Liver (tissue), 9 donors: ENCODE results near the gene DDX4. TPM values are rescaled to one million over a fixed set of nuclear protein-coding genes. Genes with fewer than 3 reads are reported as not detected.

Experiments
- DNase-seq: peaks from one replicate; pipeline ENCODE4 v3.0.0-alpha.2; 2017; ENCODE audit warnings: low spot score
- H3K27ac ChIP-seq, 2 donors: one replicate each; pipeline ENCODE4 v1.7.0; 2013; ENCODE audit warnings: inconsistent platforms in 2 of 2, low read length in 2 of 2, control low read depth in 1 of 2, low read depth in 1 of 2, mild to moderate bottlenecking in 1 of 2
- H3K27me3 ChIP-seq, 4 donors: one replicate each; pipeline versions ENCODE4 v1.6.1 to v1.7.0; 2013; ENCODE audit warnings: low read length in 3 of 4, inconsistent platforms in 1 of 4, mild to moderate bottlenecking in 1 of 4, moderate library complexity in 1 of 4; ENCODE audit not compliant: control insufficient read depth in 4 of 4, insufficient read depth in 4 of 4
- H3K36me3 ChIP-seq, 4 donors: one replicate each; pipeline versions ENCODE4 v1.6.1 to v1.7.0; 2013; ENCODE audit warnings: low read length in 3 of 4, mild to moderate bottlenecking in 3 of 4, low read depth in 1 of 4, moderate library complexity in 1 of 4; ENCODE audit not compliant: control insufficient read depth in 4 of 4, insufficient read depth in 3 of 4
- H3K4me1 ChIP-seq, 4 donors: one replicate each; pipeline versions ENCODE4 v1.6.1 to v1.7.0; 2013; ENCODE audit warnings: low read length in 3 of 4, mild to moderate bottlenecking in 3 of 4, moderate library complexity in 1 of 4; ENCODE audit not compliant: control insufficient read depth in 4 of 4, insufficient read depth in 4 of 4
- H3K4me3 ChIP-seq, 3 donors: one replicate each; pipeline versions ENCODE4 v1.6.1 to v1.7.0; 2013; ENCODE audit warnings: low read length in 3 of 3, control low read depth in 1 of 3, low read depth in 1 of 3, mild to moderate bottlenecking in 1 of 3
- H3K9ac ChIP-seq, 2 donors: one replicate each; pipeline ENCODE4 v1.7.0; 2013; ENCODE audit warnings: low read length in 2 of 2, mild to moderate bottlenecking in 2 of 2, moderate library complexity in 2 of 2, control low read depth in 1 of 2, low read depth in 1 of 2
- H3K9me3 ChIP-seq, 4 donors: one replicate each; pipeline versions ENCODE4 v1.6.1 to v1.7.0; 2013; ENCODE audit warnings: low read length in 3 of 4; ENCODE audit not compliant: control insufficient read depth in 4 of 4
- EGR1 ChIP-seq, 2 donors: IDR thresholded peaks; 2 replicates each; pipeline ENCODE4 v1.6.1; 2016 to 2018; ENCODE audit warnings: antibody characterized with exemption in 2 of 2, low read depth in 2 of 2
- FOXA1 ChIP-seq: IDR thresholded peaks from 2 replicates; pipeline ENCODE4 v1.6.1; 2016; ENCODE audit warnings: antibody characterized with exemption
- FOXA2 ChIP-seq: IDR thresholded peaks from 2 replicates; pipeline ENCODE4 v1.6.1; 2016; ENCODE audit warnings: antibody characterized with exemption
- GABPA ChIP-seq, 2 donors: IDR thresholded peaks in 1 of 2; conservative IDR thresholded peaks in 1 of 2; 2 replicates each; pipeline ENCODE4 v1.6.1; 2016; ENCODE audit warnings: antibody characterized with exemption in 2 of 2, mild to moderate bottlenecking in 1 of 2, moderate library complexity in 1 of 2
- HNF4A ChIP-seq, 2 donors: conservative IDR thresholded peaks; 2 replicates each; pipeline ENCODE4 v1.6.1; 2016; ENCODE audit warnings: antibody characterized with exemption in 2 of 2, mild to moderate bottlenecking in 2 of 2
- JUND ChIP-seq, 2 donors: IDR thresholded peaks; 2 replicates each; pipeline ENCODE4 v1.6.1; 2016; ENCODE audit warnings: antibody characterized with exemption in 2 of 2
- NR2F2 ChIP-seq: IDR thresholded peaks from 2 replicates; pipeline ENCODE4 v1.6.1; 2016; ENCODE audit warnings: antibody characterized with exemption
- RAD21 ChIP-seq, 2 donors: IDR thresholded peaks; 2 replicates each; pipeline ENCODE4 v1.6.1; 2016; ENCODE audit warnings: antibody characterized with exemption in 2 of 2, mild to moderate bottlenecking in 2 of 2
- RXRA ChIP-seq, 2 donors: IDR thresholded peaks; 2 replicates each; pipeline ENCODE4 v1.6.1; 2017 to 2018; ENCODE audit warnings: antibody characterized with exemption in 2 of 2, mild to moderate bottlenecking in 1 of 2
- YY1 ChIP-seq: IDR thresholded peaks from 2 replicates; pipeline ENCODE4 v1.6.1; 2016; ENCODE audit warnings: antibody characterized with exemption, mild to moderate bottlenecking
- WGBS: extraction: QIAGEN DNeasy Blood & Tissue Kit; methylation state at CpG from one replicate; pipeline ENCODE4 v1.1.7; 2013; 5-methylcytosine and 5-hydroxymethylcytosine counted together
- polyA plus RNA-seq, 2 donors: library from polyadenylated mRNA; stranded (reverse) in 1 of 2; unstranded in 1 of 2; fragments of 200-250 nt in 1 of 2; fragments of >200 nt in 1 of 2; fragmentation: Nextera tagmentation in 1 of 2; extraction: Ambion mirVana in 1 of 2; gene quantifications; one replicate each; pipeline versions ENCODE4 v1.2.1 to v1.2.3, GENCODE V29; 2013 to 2015
- total RNA-seq, 2 donors: library from RNA; depleted of rRNA; stranded (reverse); fragments of >200 nt; gene quantifications; one replicate each; pipeline ENCODE4 v1.2.3, GENCODE V29; 2014
- TF ChIP-seq, protein P1 (sequence below): fragments of 150-350 bp; IDR thresholded peaks from 2 replicates; pipeline ENCODE4 v1.5.1; 2017; ENCODE audit warnings: improper control_type of control experiment, low read depth, low read length; ENCODE audit not compliant: missing input control
- TF ChIP-seq, protein P2 (sequence below): IDR thresholded peaks from 2 replicates; pipeline ENCODE4 v1.6.1; 2016; ENCODE audit warnings: antibody characterized with exemption
- TF ChIP-seq, protein P3 (sequence below): IDR thresholded peaks from 2 replicates; pipeline ENCODE4 v1.6.1; 2016; ENCODE audit warnings: antibody characterized with exemption
- TF ChIP-seq, protein P4 (sequence below): IDR thresholded peaks from 2 replicates; pipeline ENCODE4 v1.6.1; 2016; ENCODE audit warnings: antibody characterized with exemption
- TF ChIP-seq, protein P5 (sequence below): IDR thresholded peaks from 2 replicates; pipeline ENCODE4 v1.6.1; 2016; ENCODE audit warnings: antibody characterized with exemption, mild to moderate bottlenecking
- donor health status: healthy.
- donor health status: healthy.
- donor health status: healthy.
- donor health status: healthy.
- donor health status: healthy.

DDX4 gene
- total and polyA plus RNA-seq, 4 donors = not detected

DNA sequence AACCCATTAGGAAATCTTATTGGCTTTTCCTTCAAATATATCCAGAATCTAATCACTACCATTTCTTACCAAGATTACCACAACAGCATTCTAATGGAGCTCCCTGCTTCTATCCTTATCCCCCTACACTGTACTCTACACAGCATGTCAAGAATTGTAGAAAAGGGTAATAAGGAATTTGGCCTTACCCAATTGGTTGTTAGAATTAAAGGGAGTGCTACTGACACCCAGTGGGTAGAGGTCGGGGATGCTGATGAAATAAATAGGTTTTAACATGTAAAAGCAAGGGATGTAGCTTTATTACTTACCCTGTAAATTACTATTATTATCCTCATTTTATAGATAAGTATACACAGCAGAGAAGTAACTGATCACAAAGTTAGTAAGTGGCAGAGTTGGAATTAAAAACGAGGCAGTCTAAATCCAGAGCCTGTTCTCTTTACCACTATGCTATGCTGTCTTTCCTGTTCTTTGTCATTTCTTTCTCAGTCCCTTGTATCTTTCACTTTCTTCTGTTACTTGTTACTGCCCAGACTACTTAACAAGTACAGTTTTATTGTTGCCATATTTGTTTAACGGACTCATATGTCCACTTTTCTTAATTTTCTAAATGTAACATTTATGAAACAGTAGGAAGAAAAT lies 36.3 kb upstream of the DDX4 start:
- Histone ChIP-seq H3K27me3 (no peaks in the 10 kb centered on the region), H3K27ac (no peak overlapping the region), H3K9me3 (no peaks in the 10 kb centered on the region), H3K36me3 (peaks cover 0 to 3% (median 0%) of the 10 kb centered on the region in 4 donors), H3K9ac (no peak overlapping the region), H3K4me3 (no peak overlapping the region), H3K4me1 (no peaks in the 10 kb centered on the region)
- TF ChIP-seq FOXA1 = no peak
- peak in 1 of 2 donors; percentile 17 for TF ChIP-seq RAD21 (IDR thresholded peaks at IDR 0.05)
- no peak for DNase-seq
- 96% methylated on average over 3 of the region's 3 CpGs for WGBS

DNA sequence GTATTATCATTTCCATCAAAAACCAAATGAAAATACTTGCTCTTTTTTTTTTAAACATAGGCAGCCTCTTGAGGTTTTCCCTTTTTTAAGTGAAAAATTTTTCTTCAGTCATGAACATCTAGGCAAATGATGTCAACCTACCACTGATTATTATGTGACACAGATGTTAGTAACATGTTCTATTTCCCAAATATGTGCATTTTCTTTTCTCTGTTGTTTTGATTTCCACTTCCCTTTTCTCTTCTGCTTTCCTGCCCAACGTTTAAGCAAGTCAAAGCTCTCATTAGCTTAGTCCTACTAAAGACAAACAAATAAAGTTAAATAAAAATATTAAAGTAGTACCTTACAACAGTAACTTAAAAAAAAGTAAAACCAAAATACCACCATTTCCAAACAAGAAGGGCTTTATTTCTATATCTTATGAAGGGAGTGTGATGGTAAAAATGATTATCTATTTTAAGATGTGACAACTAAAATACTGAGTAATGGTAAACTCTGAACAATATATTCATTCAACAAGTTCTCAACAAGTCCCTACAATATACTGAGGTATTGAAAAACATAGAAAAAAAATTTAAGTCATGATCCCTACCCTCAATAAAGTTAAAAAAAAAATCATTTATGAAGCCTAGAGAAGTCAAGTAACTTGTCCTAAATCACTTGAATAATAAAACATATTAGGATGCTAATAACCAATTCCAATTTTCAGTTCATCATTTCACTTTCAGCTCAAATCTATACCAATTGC lies 35.1 kb upstream of the DDX4 start:
- Histone ChIP-seq H3K9me3 (no peaks in the 10 kb centered on the region), H3K4me1 (no peaks in the 10 kb centered on the region), H3K27ac (no peak overlapping the region), H3K9ac (no peak overlapping the region), H3K27me3 (no peaks in the 10 kb centered on the region), H3K36me3 (peaks cover 0 to 3% (median 0%) of the 10 kb centered on the region in 4 donors), H3K4me3 (no peak overlapping the region)
- 60% methylated on average over 1 of the region's 1 CpG for WGBS
- TF ChIP-seq HNF4A (conservative IDR thresholded peaks at IDR 0.05) = no peak
- TF ChIP-seq NR2F2 = no peak
- TF ChIP-seq EGR1 (IDR thresholded peaks at IDR 0.05; ENCODE audit: low read depth in 2 of 2) = no peak
- no peak for TF ChIP-seq FOXA1
- no peak for TF ChIP-seq GABPA (IDR thresholded peaks at IDR 0.05 in 1 of 2, conservative IDR thresholded peaks at IDR 0.05 in 1 of 2)
- TF ChIP-seq RAD21 (IDR thresholded peaks at IDR 0.05) = no peak
- TF ChIP-seq, protein P1, sequence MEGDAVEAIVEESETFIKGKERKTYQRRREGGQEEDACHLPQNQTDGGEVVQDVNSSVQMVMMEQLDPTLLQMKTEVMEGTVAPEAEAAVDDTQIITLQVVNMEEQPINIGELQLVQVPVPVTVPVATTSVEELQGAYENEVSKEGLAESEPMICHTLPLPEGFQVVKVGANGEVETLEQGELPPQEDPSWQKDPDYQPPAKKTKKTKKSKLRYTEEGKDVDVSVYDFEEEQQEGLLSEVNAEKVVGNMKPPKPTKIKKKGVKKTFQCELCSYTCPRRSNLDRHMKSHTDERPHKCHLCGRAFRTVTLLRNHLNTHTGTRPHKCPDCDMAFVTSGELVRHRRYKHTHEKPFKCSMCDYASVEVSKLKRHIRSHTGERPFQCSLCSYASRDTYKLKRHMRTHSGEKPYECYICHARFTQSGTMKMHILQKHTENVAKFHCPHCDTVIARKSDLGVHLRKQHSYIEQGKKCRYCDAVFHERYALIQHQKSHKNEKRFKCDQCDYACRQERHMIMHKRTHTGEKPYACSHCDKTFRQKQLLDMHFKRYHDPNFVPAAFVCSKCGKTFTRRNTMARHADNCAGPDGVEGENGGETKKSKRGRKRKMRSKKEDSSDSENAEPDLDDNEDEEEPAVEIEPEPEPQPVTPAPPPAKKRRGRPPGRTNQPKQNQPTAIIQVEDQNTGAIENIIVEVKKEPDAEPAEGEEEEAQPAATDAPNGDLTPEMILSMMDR = no peak
- TF ChIP-seq YY1 = no peak
- no peak for DNase-seq

DNA sequence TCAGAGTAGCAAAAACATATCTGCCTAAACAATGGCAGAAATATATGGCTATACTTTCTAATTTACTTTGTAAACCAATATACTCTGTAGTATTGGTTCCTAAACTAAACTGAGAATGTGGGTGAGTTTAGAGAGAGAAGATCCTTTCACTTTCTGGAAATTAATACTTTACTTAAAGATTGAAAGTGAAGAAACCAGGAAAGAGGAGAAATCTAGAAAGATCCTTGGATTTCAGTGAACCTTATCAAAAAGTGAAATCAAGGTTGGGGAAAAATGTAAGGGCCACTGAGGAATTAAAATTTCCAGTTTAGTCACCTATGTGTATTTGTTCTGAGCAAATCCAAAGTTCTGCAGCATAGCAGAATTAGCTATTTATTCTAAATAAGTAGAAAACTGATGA lies 31.6 kb upstream of the DDX4 start:
- H3K9me3 ChIP-seq = no peaks in the 10 kb centered on the region
- peaks cover 0 to 3% (median 0%) of the 10 kb centered on the region in 4 donors for H3K36me3 ChIP-seq
- TF ChIP-seq RXRA (IDR thresholded peaks at IDR 0.05) (no peak), JUND (IDR thresholded peaks at IDR 0.05) (no peak), FOXA2 (no peak), NR2F2 (no peak), RAD21 (IDR thresholded peaks at IDR 0.05) (no peak), FOXA1 (no peak), GABPA (IDR thresholded peaks at IDR 0.05 in 1 of 2, conservative IDR thresholded peaks at IDR 0.05 in 1 of 2) (no peak), HNF4A (conservative IDR thresholded peaks at IDR 0.05) (no peak)
- TF ChIP-seq, protein P1 = no peak
- TF ChIP-seq, protein P2, sequence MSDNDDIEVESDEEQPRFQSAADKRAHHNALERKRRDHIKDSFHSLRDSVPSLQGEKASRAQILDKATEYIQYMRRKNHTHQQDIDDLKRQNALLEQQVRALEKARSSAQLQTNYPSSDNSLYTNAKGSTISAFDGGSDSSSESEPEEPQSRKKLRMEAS = no peak
- TF ChIP-seq, protein P3, sequence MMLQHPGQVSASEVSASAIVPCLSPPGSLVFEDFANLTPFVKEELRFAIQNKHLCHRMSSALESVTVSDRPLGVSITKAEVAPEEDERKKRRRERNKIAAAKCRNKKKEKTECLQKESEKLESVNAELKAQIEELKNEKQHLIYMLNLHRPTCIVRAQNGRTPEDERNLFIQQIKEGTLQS = no peak
- TF ChIP-seq, protein P4, sequence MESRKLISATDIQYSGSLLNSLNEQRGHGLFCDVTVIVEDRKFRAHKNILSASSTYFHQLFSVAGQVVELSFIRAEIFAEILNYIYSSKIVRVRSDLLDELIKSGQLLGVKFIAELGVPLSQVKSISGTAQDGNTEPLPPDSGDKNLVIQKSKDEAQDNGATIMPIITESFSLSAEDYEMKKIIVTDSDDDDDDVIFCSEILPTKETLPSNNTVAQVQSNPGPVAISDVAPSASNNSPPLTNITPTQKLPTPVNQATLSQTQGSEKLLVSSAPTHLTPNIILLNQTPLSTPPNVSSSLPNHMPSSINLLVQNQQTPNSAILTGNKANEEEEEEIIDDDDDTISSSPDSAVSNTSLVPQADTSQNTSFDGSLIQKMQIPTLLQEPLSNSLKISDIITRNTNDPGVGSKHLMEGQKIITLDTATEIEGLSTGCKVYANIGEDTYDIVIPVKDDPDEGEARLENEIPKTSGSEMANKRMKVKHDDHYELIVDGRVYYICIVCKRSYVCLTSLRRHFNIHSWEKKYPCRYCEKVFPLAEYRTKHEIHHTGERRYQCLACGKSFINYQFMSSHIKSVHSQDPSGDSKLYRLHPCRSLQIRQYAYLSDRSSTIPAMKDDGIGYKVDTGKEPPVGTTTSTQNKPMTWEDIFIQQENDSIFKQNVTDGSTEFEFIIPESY = no peak
- TF ChIP-seq, protein P5, sequence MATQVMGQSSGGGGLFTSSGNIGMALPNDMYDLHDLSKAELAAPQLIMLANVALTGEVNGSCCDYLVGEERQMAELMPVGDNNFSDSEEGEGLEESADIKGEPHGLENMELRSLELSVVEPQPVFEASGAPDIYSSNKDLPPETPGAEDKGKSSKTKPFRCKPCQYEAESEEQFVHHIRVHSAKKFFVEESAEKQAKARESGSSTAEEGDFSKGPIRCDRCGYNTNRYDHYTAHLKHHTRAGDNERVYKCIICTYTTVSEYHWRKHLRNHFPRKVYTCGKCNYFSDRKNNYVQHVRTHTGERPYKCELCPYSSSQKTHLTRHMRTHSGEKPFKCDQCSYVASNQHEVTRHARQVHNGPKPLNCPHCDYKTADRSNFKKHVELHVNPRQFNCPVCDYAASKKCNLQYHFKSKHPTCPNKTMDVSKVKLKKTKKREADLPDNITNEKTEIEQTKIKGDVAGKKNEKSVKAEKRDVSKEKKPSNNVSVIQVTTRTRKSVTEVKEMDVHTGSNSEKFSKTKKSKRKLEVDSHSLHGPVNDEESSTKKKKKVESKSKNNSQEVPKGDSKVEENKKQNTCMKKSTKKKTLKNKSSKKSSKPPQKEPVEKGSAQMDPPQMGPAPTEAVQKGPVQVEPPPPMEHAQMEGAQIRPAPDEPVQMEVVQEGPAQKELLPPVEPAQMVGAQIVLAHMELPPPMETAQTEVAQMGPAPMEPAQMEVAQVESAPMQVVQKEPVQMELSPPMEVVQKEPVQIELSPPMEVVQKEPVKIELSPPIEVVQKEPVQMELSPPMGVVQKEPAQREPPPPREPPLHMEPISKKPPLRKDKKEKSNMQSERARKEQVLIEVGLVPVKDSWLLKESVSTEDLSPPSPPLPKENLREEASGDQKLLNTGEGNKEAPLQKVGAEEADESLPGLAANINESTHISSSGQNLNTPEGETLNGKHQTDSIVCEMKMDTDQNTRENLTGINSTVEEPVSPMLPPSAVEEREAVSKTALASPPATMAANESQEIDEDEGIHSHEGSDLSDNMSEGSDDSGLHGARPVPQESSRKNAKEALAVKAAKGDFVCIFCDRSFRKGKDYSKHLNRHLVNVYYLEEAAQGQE = no peak
- H3K9ac ChIP-seq = no peak overlapping the region
- H3K4me1 ChIP-seq = peaks cover 0 to 2% (median 2%) of the 10 kb centered on the region in 4 donors
- no peak overlapping the region for H3K27ac ChIP-seq
- no peak for DNase-seq
- H3K4me3 ChIP-seq = no peak overlapping the region
- no peaks in the 10 kb centered on the region for H3K27me3 ChIP-seq
